B cell (primary cell): ENCODE data around the gene DNAAF6. TPM values are rescaled to one million over a fixed set of nuclear protein-coding genes. Genes with fewer than 3 reads are reported as not detected.

Experiments
- ATAC-seq: fragments of 200-7000 bp; cut with Tn5 transposase; one replicate; pipeline ENCODE4 v1.10.0; 2021; ENCODE audit warnings: low read depth, mild to moderate bottlenecking, moderate number of reproducible peaks, moderate library complexity
- CTCF ChIA-PET: fragments of 350-600 bp; sonication (Branson Sonifier 250); formaldehyde crosslinking; loops from one replicate; lab custom pipeline; 2021; ENCODE audit warnings: antibody characterized with exemption, inconsistent platforms; lab: Charles Lee
- POLR2A ChIA-PET: fragments of 350-600 bp; sonication (Branson Sonifier 250); formaldehyde crosslinking; loops from one replicate; lab custom pipeline; 2021; ENCODE audit warnings: antibody characterized with exemption; lab: Charles Lee
- DNase-seq: peaks from one replicate; pipeline ENCODE4 v3.0.0; 2013
- H2AFZ ChIP-seq: 2 replicates; pipeline ENCODE4 v1.6.1; 2012; ENCODE audit warnings: mild to moderate bottlenecking, low read depth, low read length; ENCODE audit not compliant: insufficient read depth, poor library complexity, severe bottlenecking
- H3K27ac ChIP-seq, 2 donors: 1 replicate in 1 of 2; 2 replicates in 1 of 2; pipeline ENCODE4 v1.5.1; 2012 to 2013; ENCODE audit warnings: low read length in 2 of 2, mild to moderate bottlenecking in 2 of 2, moderate library complexity in 1 of 2
- H3K27me3 ChIP-seq, 4 experiments: fragments of 200-600 bp in 1 of 4; sonication (generic) in 1 of 4; replicated peaks in 1 of 4; 1 replicate in 2 of 4; 2 replicates in 2 of 4; pipeline versions ENCODE4 v1.6.1 to v1.7.0; 2013 to 2016; ENCODE audit warnings: low read length in 3 of 4, mild to moderate bottlenecking in 2 of 4, mixed read lengths in 1 of 4, moderate library complexity in 1 of 4; ENCODE audit not compliant: insufficient read depth in 4 of 4, control insufficient read depth in 3 of 4; ENCODE audit errors: control extremely low read depth in 1 of 4
- H3K36me3 ChIP-seq, 2 experiments: replicated peaks in 1 of 2; 1 replicate in 1 of 2; 2 replicates in 1 of 2; pipeline versions ENCODE4 v1.6.1 to v1.7.1; 2013; ENCODE audit warnings: low read length in 1 of 2; ENCODE audit not compliant: insufficient read depth in 2 of 2, control insufficient read depth in 1 of 2; ENCODE audit errors: control extremely low read depth in 1 of 2, extremely low read depth in 1 of 2
- H3K4me1 ChIP-seq, 2 donors: fragments of 200-600 bp in 1 of 2; sonication (generic) in 1 of 2; 1 replicate in 1 of 2; 2 replicates in 1 of 2; pipeline versions ENCODE4 v1.5.1 to v1.6.1; 2013 to 2017; ENCODE audit warnings: low read length in 2 of 2; ENCODE audit not compliant: control insufficient read depth in 2 of 2, insufficient read depth in 2 of 2
- H3K4me2 ChIP-seq: replicated peaks from 2 replicates; pipeline ENCODE3; 2012; ENCODE audit warnings: mild to moderate bottlenecking, low read depth, low read length; ENCODE audit not compliant: poor library complexity, severe bottlenecking
- H3K4me3 ChIP-seq, 5 experiments: fragments of 200-600 bp in 1 of 5; sonication (generic) in 1 of 5; 1 replicate in 3 of 5; 2 replicates in 2 of 5; pipeline versions ENCODE4 v1.5.1 to v1.7.0; 2011 to 2016; ENCODE audit warnings: low read length in 4 of 5, mild to moderate bottlenecking in 4 of 5, low read depth in 2 of 5, control low read depth in 1 of 5, moderate library complexity in 1 of 5; ENCODE audit not compliant: insufficient read depth in 1 of 5; ENCODE audit errors: control extremely low read depth in 1 of 5, extremely low read depth in 1 of 5
- H3K79me2 ChIP-seq: fragments of 200-600 bp; sonication (generic); one replicate; pipeline ENCODE4 v1.6.0; 2016; ENCODE audit warnings: low read length; ENCODE audit not compliant: control insufficient read depth, insufficient read depth
- H3K9ac ChIP-seq: fragments of 200-600 bp; sonication (generic); 2 replicates; pipeline ENCODE4 v1.6.1; 2017; ENCODE audit warnings: mild to moderate bottlenecking, low read length, moderate library complexity
- H3K9me3 ChIP-seq, 3 donors: one replicate each; pipeline versions ENCODE4 v1.6.1 to v1.7.1; 2013; ENCODE audit warnings: low read length in 2 of 3; ENCODE audit not compliant: control insufficient read depth in 2 of 3, insufficient read depth in 1 of 3; ENCODE audit errors: control extremely low read depth in 1 of 3
- H4K20me1 ChIP-seq: 2 replicates; pipeline ENCODE4 v1.6.0; 2012; ENCODE audit warnings: mild to moderate bottlenecking, low read length; ENCODE audit not compliant: insufficient read depth, control insufficient read depth, poor library complexity, severe bottlenecking
- H3K27ac Mint-ChIP-seq: one replicate; pipeline ENCODE4 v1.8.0; 2021; ENCODE audit warnings: mixed read lengths
- H3K27me3 Mint-ChIP-seq: one replicate; pipeline ENCODE4 v1.8.0; 2021; ENCODE audit warnings: mixed read lengths
- H3K4me1 Mint-ChIP-seq: one replicate; pipeline ENCODE4 v1.8.0; 2021; ENCODE audit warnings: mixed read lengths
- H3K4me3 Mint-ChIP-seq: one replicate; pipeline ENCODE4 v1.8.0; 2021; ENCODE audit warnings: mixed read lengths
- H3K9me3 Mint-ChIP-seq: one replicate; pipeline ENCODE4 v1.8.0; 2022; ENCODE audit warnings: mixed read lengths; ENCODE audit not compliant: insufficient read depth
- CTCF ChIP-seq: fragments of 200-600 bp; IDR thresholded peaks from one replicate; pipeline ENCODE4 v1.8.0; 2022; ENCODE audit warnings: antibody characterized with exemption, mild to moderate bottlenecking
- EZH2 ChIP-seq: IDR thresholded peaks from 2 replicates; pipeline ENCODE4 v1.6.1; 2012; ENCODE audit warnings: borderline replicate concordance, low read depth, mild to moderate bottlenecking, moderate library complexity, low read length; ENCODE audit not compliant: insufficient read depth, poor library complexity, severe bottlenecking
- whole genome bisulfite sequencing: methylation state at CpG from one replicate; pipeline ENCODE4 v1.1.5; 2013; ENCODE audit warnings: missing lambda C conversion rate; ENCODE audit not compliant: insufficient coverage; 5-methylcytosine and 5-hydroxymethylcytosine counted together
- intact Hi-C: fragments of 100-400 bp; cut with micrococcal nuclease; formaldehyde crosslinking; loops from one replicate; pipeline ENCODE4 v1.10.0; 2022
- polyA plus RNA-seq: library from polyadenylated mRNA; depleted of rRNA; stranded (reverse); fragments of >200 nt; gene quantifications from 2 replicates; pipeline ENCODE4 v1.2.3, GENCODE V29; 2012
- total RNA-seq, 2 donors: library from RNA; stranded (reverse); fragments of 120-200 nt in 1 of 2; gene quantifications; 1 replicate in 1 of 2; 2 replicates in 1 of 2; pipeline versions ENCODE4 v1.2.3 to v1.2.4, GENCODE V29; 2013 to 2022

DNAAF6 gene
- total and polyA plus RNA-seq, 2 donors (not counting 1 experiment from before 2014, with no cell fraction given), result not detected

GRCh38 chrX:107199491-107199890 is 6.9 kb upstream of the DNAAF6 start:
- TF ChIP-seq CTCF (no peak), EZH2 (no peak)
- intact Hi-C loops, result no loop called here
- H3K79me2 ChIP-seq, result no peaks in the 10 kb centered on the region
- ChIA-PET CTCF (no interaction called here), POLR2A (no interaction called here)
- H3K4me3 ChIP-seq, result no peak overlapping the region
- no peak overlapping the region for H3K27ac ChIP-seq
- no peaks in the 10 kb centered on the region for H3K9me3 ChIP-seq
- H3K36me3 ChIP-seq, result no peaks in the 10 kb centered on the region
- H3K4me1 ChIP-seq, result no peaks in the 10 kb centered on the region
- no peak overlapping the region for H3K9ac ChIP-seq
- no peaks in the 10 kb centered on the region for H3K4me1 Mint-ChIP-seq
- WGBS, result no CpG with 5 or more reads among the region's 3 CpGs
- no peak overlapping the region for H3K27ac Mint-ChIP-seq
- H3K27me3 ChIP-seq, result no peaks in the 10 kb centered on the region
- no peak overlapping the region for H3K4me3 Mint-ChIP-seq
- H3K4me2 ChIP-seq, result no peak overlapping the region
- no peak overlapping the region for H2AFZ ChIP-seq
- H3K27me3 Mint-ChIP-seq, result no peaks in the 10 kb centered on the region
- no peaks in the 10 kb centered on the region for H3K9me3 Mint-ChIP-seq
- ATAC-seq (no peak), DNase-seq (no peak)
- no peaks in the 10 kb centered on the region for H4K20me1 ChIP-seq

DNA sequence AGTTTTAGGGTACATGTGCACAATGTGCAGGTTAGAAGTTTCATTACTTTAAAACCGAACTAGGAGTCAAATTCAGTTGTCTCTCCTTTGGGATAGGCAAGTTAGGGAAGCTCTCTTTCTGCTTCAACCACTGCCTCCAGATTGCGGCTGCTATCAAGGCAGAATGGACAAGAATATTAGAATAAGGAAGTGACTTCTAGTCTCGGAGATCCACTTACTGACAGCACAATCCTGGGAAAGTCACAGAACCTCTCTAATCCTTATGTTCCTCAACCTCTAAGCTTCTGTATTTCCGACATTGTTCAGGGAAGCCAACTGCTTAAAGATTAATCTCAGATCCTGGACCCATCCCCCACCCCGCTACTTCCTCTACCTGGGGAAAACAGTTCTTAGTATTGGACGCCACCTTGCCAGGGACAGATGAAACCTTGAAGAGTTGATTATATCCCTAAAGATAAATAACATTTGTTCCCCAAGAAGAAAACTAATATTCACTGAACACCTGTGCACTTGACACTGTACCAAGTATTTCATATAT is 2.3 kb upstream of the DNAAF6 start:
- Histone ChIP-seq H3K27ac (no peak overlapping the region), H3K79me2 (no peaks in the 10 kb centered on the region), H3K27me3 (no peaks in the 10 kb centered on the region), H3K4me2 (no peak overlapping the region), H3K9me3 (no peaks in the 10 kb centered on the region), H3K4me1 (peaks cover 3 to 4% of the 10 kb centered on the region in 2 donors), H4K20me1 (no peaks in the 10 kb centered on the region), H2AFZ (no peak overlapping the region), H3K9ac (no peak overlapping the region), H3K36me3 (no peaks in the 10 kb centered on the region), H3K4me3 (no peak overlapping the region)
- CTCF ChIA-PET, result no interaction called here
- no CpG with 5 or more reads among the region's 6 CpGs for WGBS
- POLR2A ChIA-PET, result no interaction called here
- Mint-ChIP-seq H3K27me3 (no peaks in the 10 kb centered on the region), H3K27ac (no peak overlapping the region), H3K9me3 (no peaks in the 10 kb centered on the region), H3K4me3 (no peak overlapping the region), H3K4me1 (peaks cover 9% of the 10 kb centered on the region)
- ATAC-seq (no peak), DNase-seq (no peak)
- TF ChIP-seq EZH2 (no peak), CTCF (no peak)
- intact Hi-C loops, result no loop called here
